ENCODE data around the gene MBP.

Gene MBP

DNA sequence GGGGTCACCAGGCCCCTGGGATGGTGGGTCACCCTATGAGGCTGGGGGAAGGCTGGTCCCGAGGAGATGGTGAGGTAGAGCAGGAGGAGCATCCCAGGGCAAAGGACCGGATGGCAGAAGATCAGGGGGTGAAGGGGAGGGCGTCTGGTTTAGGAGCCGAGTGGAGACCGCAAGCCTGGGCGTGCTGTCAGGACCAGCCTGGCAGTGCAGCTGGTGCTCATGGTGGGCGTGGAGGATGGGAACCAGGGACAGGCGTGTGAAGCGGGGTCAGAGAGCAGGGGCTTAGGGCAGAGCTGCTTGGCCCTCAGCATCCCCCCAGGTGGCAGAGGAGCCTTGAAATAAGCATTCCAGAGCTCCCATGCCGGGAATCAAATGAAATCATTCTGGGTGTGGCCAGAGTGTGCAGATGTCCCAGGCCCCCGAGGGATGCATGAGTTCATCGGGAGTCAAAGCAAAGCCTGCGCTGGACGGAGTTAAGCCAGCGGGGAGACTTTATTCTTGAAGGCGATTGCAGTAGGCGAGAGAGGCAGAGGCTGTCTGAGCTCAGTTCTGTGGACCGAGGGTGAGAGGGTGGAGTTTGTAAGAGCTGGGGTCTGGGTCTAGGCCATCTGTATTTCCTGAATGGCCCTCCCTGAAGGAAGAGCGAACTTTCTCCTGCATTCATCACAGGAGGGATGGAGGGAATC lies 33.1 kb upstream of the MBP start:
- H3K9me2 ChIP-seq (ENCODE audit: low read depth, low read length): no peaks in the 10 kb centered on the region
- no peaks in the 10 kb centered on the region for H3K9me3 ChIP-seq (ENCODE audit: low read length)
- H3K27me3 ChIP-seq (ENCODE audit: insufficient read depth, low read length): peaks cover 9% of the 10 kb centered on the region; the same call in 1 of the 2 replicates
- TF ChIP-seq EZH2 (IDR thresholded peaks at IDR 0.05; ENCODE audit: borderline replicate concordance, low read length): no peak
- TF ChIP-seq, protein P1, sequence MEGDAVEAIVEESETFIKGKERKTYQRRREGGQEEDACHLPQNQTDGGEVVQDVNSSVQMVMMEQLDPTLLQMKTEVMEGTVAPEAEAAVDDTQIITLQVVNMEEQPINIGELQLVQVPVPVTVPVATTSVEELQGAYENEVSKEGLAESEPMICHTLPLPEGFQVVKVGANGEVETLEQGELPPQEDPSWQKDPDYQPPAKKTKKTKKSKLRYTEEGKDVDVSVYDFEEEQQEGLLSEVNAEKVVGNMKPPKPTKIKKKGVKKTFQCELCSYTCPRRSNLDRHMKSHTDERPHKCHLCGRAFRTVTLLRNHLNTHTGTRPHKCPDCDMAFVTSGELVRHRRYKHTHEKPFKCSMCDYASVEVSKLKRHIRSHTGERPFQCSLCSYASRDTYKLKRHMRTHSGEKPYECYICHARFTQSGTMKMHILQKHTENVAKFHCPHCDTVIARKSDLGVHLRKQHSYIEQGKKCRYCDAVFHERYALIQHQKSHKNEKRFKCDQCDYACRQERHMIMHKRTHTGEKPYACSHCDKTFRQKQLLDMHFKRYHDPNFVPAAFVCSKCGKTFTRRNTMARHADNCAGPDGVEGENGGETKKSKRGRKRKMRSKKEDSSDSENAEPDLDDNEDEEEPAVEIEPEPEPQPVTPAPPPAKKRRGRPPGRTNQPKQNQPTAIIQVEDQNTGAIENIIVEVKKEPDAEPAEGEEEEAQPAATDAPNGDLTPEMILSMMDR (IDR thresholded peaks at IDR 0.05; ENCODE audit: low read length): no peak
- H3F3A ChIP-seq (ENCODE audit: insufficient read depth, low read length): no peaks in the 10 kb centered on the region
- H4K20me1 ChIP-seq (ENCODE audit: insufficient read depth, low read length): no peaks in the 10 kb centered on the region
- no peak overlapping the region for H2AFZ ChIP-seq (ENCODE audit: low read length)
- H3K36me3 ChIP-seq (ENCODE audit: insufficient read depth, low read length): no peaks in the 10 kb centered on the region
- H3K4me3 ChIP-seq (ENCODE audit: low read depth, low read length, poor library complexity, severe bottlenecking): no peak overlapping the region
- peaks cover 11% of the 10 kb centered on the region for H3K4me1 ChIP-seq (ENCODE audit: insufficient read depth, low read length, severe bottlenecking)
- H3K9ac ChIP-seq (ENCODE audit: low read length): no peak overlapping the region
- H3K4me2 ChIP-seq (ENCODE audit: low read length): no peak overlapping the region
- no peak overlapping the region for H3K27ac ChIP-seq (ENCODE audit: low read depth, low read length, poor library complexity, severe bottlenecking)
- no peaks in the 10 kb centered on the region for H3K79me2 ChIP-seq (ENCODE audit: insufficient read depth, low read length)

DNA sequence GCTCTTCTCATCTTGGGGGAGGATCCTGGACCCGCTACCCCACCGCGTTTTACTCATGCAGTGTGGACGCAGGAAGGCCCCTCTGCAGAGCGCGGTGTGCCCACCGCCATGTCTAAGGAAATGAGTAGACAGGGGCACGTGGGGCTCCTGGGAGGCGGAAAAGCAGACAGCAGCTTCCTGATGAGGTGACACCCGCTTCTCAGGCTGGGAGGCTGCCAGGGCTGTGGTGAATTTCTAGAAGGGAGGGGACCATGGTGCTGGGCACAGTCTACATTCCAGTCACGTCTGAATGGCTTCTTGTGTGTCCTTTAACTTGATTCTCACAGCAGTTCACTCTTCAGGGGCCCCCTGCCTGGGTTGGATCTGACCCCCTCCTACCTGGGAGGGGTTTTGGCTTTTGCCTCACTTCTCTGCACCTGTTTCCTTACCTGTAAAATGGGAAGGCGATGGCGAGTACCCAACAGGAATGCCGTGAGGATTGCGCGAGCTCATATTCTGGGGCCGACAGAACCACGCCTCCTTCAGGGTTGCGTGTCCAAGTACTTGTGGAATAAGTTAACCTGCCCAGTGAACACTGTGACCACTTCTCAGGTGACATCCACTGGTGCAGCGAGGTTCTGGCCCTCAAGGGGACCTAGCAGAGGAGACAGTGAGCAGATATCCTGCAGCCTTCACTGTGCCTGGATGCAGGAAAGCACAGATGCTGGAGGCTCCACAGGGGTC lies 32.3 kb upstream of the MBP start:
- no peak overlapping the region for H3K4me3 ChIP-seq (ENCODE audit: low read depth, low read length, poor library complexity, severe bottlenecking)
- H3K79me2 ChIP-seq (ENCODE audit: insufficient read depth, low read length): no peaks in the 10 kb centered on the region
- H3K27me3 ChIP-seq (ENCODE audit: insufficient read depth, low read length): peaks cover 9% of the 10 kb centered on the region; the same call in 1 of the 2 replicates
- no peak overlapping the region for H3K4me2 ChIP-seq (ENCODE audit: low read length)
- no peaks in the 10 kb centered on the region for H3F3A ChIP-seq (ENCODE audit: insufficient read depth, low read length)
- TF ChIP-seq, protein P1 (IDR thresholded peaks at IDR 0.05; ENCODE audit: low read length): no peak
- TF ChIP-seq EZH2 (IDR thresholded peaks at IDR 0.05; ENCODE audit: borderline replicate concordance, low read length): no peak
- no peaks in the 10 kb centered on the region for H3K9me2 ChIP-seq (ENCODE audit: low read depth, low read length)
- H3K9me3 ChIP-seq (ENCODE audit: low read length): no peaks in the 10 kb centered on the region
- H2AFZ ChIP-seq (ENCODE audit: low read length): no peak overlapping the region
- H3K4me1 ChIP-seq (ENCODE audit: insufficient read depth, low read length, severe bottlenecking): peaks cover 18% of the 10 kb centered on the region
- no peak overlapping the region for H3K9ac ChIP-seq (ENCODE audit: low read length)
- H3K27ac ChIP-seq (ENCODE audit: low read depth, low read length, poor library complexity, severe bottlenecking): no peak overlapping the region
- no peaks in the 10 kb centered on the region for H4K20me1 ChIP-seq (ENCODE audit: insufficient read depth, low read length)
- H3K36me3 ChIP-seq (ENCODE audit: insufficient read depth, low read length): no peaks in the 10 kb centered on the region; the same call in 1 of the 2 replicates

DNA sequence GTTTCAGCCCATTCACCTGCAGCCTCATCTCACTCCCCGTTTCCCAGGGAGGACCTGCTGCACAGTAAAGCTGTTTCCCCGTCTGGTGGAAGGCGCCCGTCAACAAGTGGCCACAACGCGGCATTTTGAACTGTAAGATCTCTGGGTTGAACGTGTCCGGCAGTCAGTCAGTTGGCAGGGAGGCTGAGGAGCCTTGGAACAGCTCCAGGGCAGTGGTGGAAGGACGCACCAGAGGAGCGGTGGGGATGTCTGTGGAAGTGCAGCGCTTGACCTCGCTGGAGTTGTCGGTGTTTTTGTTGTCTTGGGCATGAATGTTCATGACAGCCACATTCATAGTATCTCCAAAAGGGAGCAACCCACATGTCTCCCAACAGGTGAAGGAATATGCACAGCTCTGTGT lies 31.4 kb upstream of the MBP start:
- Histone ChIP-seq H3K27me3 (ENCODE audit: insufficient read depth, low read length) (peaks cover 9% of the 10 kb centered on the region; the same call in 1 of the 2 replicates), H3K9me3 (ENCODE audit: low read length) (no peaks in the 10 kb centered on the region), H3F3A (ENCODE audit: insufficient read depth, low read length) (no peaks in the 10 kb centered on the region), H3K9me2 (ENCODE audit: low read depth, low read length) (no peaks in the 10 kb centered on the region), H3K4me3 (ENCODE audit: low read depth, low read length, poor library complexity, severe bottlenecking) (no peak overlapping the region), H3K79me2 (ENCODE audit: insufficient read depth, low read length) (no peaks in the 10 kb centered on the region), H3K4me1 (ENCODE audit: insufficient read depth, low read length, severe bottlenecking) (peaks cover 12% of the 10 kb centered on the region), H3K9ac (ENCODE audit: low read length) (no peak overlapping the region), H3K36me3 (ENCODE audit: insufficient read depth, low read length) (no peaks in the 10 kb centered on the region; the same call in 1 of the 2 replicates), H2AFZ (ENCODE audit: low read length) (no peak overlapping the region), H3K4me2 (ENCODE audit: low read length) (no peak overlapping the region), H3K27ac (ENCODE audit: low read depth, low read length, poor library complexity, severe bottlenecking) (no peak overlapping the region), H4K20me1 (ENCODE audit: insufficient read depth, low read length) (no peaks in the 10 kb centered on the region)
- TF ChIP-seq, protein P1 (IDR thresholded peaks at IDR 0.05; ENCODE audit: low read length): no peak
- no peak for TF ChIP-seq EZH2 (IDR thresholded peaks at IDR 0.05; ENCODE audit: borderline replicate concordance, low read length)
